Measurements from ENCODE around the gene NDUFS6. TPM values are rescaled to one million over a fixed set of nuclear protein-coding genes. Genes with fewer than 3 reads are reported as not detected.

The NDUFS6 gene
- polyA plus RNA-seq, 2 donors, result 41.8 to 67.4 TPM

- H3K36me3 ChIP-seq (ENCODE audit: control insufficient read depth in 2 of 2, insufficient read depth in 2 of 2, low read length in 1 of 2), result no peaks in the 10 kb centered on the region
- WGBS, 2 donors, result 51 to 67% methylated on average over 8 of the region's 8 CpGs
- peaks cover 2 to 5% of the 10 kb centered on the region in 2 donors for H3K27me3 ChIP-seq (ENCODE audit: control insufficient read depth in 1 of 2, insufficient read depth in 2 of 2, low read length in 2 of 2)
- H3K9me3 ChIP-seq (ENCODE audit: control insufficient read depth in 2 of 2, insufficient read depth in 1 of 2, low read depth in 1 of 2, low read length in 1 of 2), result peaks cover 0 to 2% of the 10 kb centered on the region in 2 donors
- H3K27ac ChIP-seq (ENCODE audit: low read depth in 2 of 2, low read length in 1 of 2), result no peak overlapping the region
- no peak overlapping the region for H3K4me3 ChIP-seq (ENCODE audit: low read depth in 1 of 2, low read length in 2 of 2)
- peaks cover 3 to 5% of the 10 kb centered on the region in 2 donors for H3K4me1 ChIP-seq (ENCODE audit: control insufficient read depth in 2 of 2, insufficient read depth in 2 of 2, low read length in 1 of 2)
These were observed 52.3 kb downstream of the NDUFS6 start for GRCh38 chr5:1853531-1853930.

GRCh38 chr5:1855075-1855474, 53.9 kb downstream of the NDUFS6 start:
- Histone ChIP-seq H3K27ac (ENCODE audit: low read depth in 2 of 2, low read length in 1 of 2) (no peak overlapping the region), H3K9me3 (ENCODE audit: control insufficient read depth in 2 of 2, insufficient read depth in 1 of 2, low read depth in 1 of 2, low read length in 1 of 2) (peaks cover 0 to 2% of the 10 kb centered on the region in 2 donors), H3K4me3 (ENCODE audit: low read depth in 1 of 2, low read length in 2 of 2) (no peak overlapping the region), H3K4me1 (ENCODE audit: control insufficient read depth in 2 of 2, insufficient read depth in 2 of 2, low read length in 1 of 2) (peaks cover 3 to 5% of the 10 kb centered on the region in 2 donors), H3K27me3 (ENCODE audit: control insufficient read depth in 1 of 2, insufficient read depth in 2 of 2, low read length in 2 of 2) (peaks cover 5% of the 10 kb centered on the region in 2 donors), H3K36me3 (ENCODE audit: control insufficient read depth in 2 of 2, insufficient read depth in 2 of 2, low read length in 1 of 2) (no peaks in the 10 kb centered on the region)
- 42 to 61% methylated on average over 3 of the region's 3 CpGs for WGBS, 2 donors

- peaks cover 5 to 7% of the 10 kb centered on the region in 2 donors for H3K27me3 ChIP-seq (ENCODE audit: control insufficient read depth in 1 of 2, insufficient read depth in 2 of 2, low read length in 2 of 2)
- no peaks in the 10 kb centered on the region for H3K36me3 ChIP-seq (ENCODE audit: control insufficient read depth in 2 of 2, insufficient read depth in 2 of 2, low read length in 1 of 2)
- H3K9me3 ChIP-seq (ENCODE audit: control insufficient read depth in 2 of 2, insufficient read depth in 1 of 2, low read depth in 1 of 2, low read length in 1 of 2), result peaks cover 0 to 2% of the 10 kb centered on the region in 2 donors
- no peak overlapping the region for H3K27ac ChIP-seq (ENCODE audit: low read depth in 2 of 2, low read length in 1 of 2)
- 72 to 79% methylated on average over 17 of the region's 17 CpGs for WGBS, 2 donors
- peaks cover 3 to 5% of the 10 kb centered on the region in 2 donors for H3K4me1 ChIP-seq (ENCODE audit: control insufficient read depth in 2 of 2, insufficient read depth in 2 of 2, low read length in 1 of 2)
- H3K4me3 ChIP-seq (ENCODE audit: low read depth in 1 of 2, low read length in 2 of 2), result no peak overlapping the region
These were observed 54.4 kb downstream of the NDUFS6 start for GRCh38 chr5:1855596-1855995.

GRCh38 chr5:1856596-1857255, 55.5 kb downstream of the NDUFS6 start:
- no peaks in the 10 kb centered on the region for H3K36me3 ChIP-seq (ENCODE audit: control insufficient read depth in 2 of 2, insufficient read depth in 2 of 2, low read length in 1 of 2)
- H3K27me3 ChIP-seq (ENCODE audit: control insufficient read depth in 1 of 2, insufficient read depth in 2 of 2, low read length in 2 of 2), result peaks cover 2 to 6% of the 10 kb centered on the region in 2 donors
- H3K9me3 ChIP-seq (ENCODE audit: control insufficient read depth in 2 of 2, insufficient read depth in 1 of 2, low read depth in 1 of 2, low read length in 1 of 2), result peaks cover 0 to under 1% of the 10 kb centered on the region in 2 donors
- H3K27ac ChIP-seq (ENCODE audit: low read depth in 2 of 2, low read length in 1 of 2), result no peak overlapping the region
- no peaks in the 10 kb centered on the region for H3K4me1 ChIP-seq (ENCODE audit: control insufficient read depth in 2 of 2, insufficient read depth in 2 of 2, low read length in 1 of 2)
- WGBS, 2 donors, result 62 to 80% methylated on average over 37 to 49 of the region's 49 CpGs
- peak overlapping the region in 1 of 2 donors; percentile 17 for H3K4me3 ChIP-seq (ENCODE audit: low read depth in 1 of 2, low read length in 2 of 2)

GRCh38 chr5:1857256-1857600, 56.0 kb downstream of the NDUFS6 start:
- no peaks in the 10 kb centered on the region for H3K36me3 ChIP-seq (ENCODE audit: control insufficient read depth in 2 of 2, insufficient read depth in 2 of 2, low read length in 1 of 2)
- H3K4me1 ChIP-seq (ENCODE audit: control insufficient read depth in 2 of 2, insufficient read depth in 2 of 2, low read length in 1 of 2), result no peaks in the 10 kb centered on the region
- H3K9me3 ChIP-seq (ENCODE audit: control insufficient read depth in 2 of 2, insufficient read depth in 1 of 2, low read depth in 1 of 2, low read length in 1 of 2), result no peaks in the 10 kb centered on the region
- peaks cover 0 to 5% of the 10 kb centered on the region in 2 donors for H3K27me3 ChIP-seq (ENCODE audit: control insufficient read depth in 1 of 2, insufficient read depth in 2 of 2, low read length in 2 of 2)
- peak overlapping the region in 1 of 2 donors; percentile 17 for H3K4me3 ChIP-seq (ENCODE audit: low read depth in 1 of 2, low read length in 2 of 2)
- WGBS, 2 donors, result 71 to 89% methylated on average over 31 to 32 of the region's 32 CpGs
- no peak overlapping the region for H3K27ac ChIP-seq (ENCODE audit: low read depth in 2 of 2, low read length in 1 of 2)

- Histone ChIP-seq H3K9me3 (ENCODE audit: control insufficient read depth in 2 of 2, insufficient read depth in 1 of 2, low read depth in 1 of 2, low read length in 1 of 2) (no peaks in the 10 kb centered on the region), H3K4me3 (ENCODE audit: low read depth in 1 of 2, low read length in 2 of 2) (no peak overlapping the region), H3K4me1 (ENCODE audit: control insufficient read depth in 2 of 2, insufficient read depth in 2 of 2, low read length in 1 of 2) (no peaks in the 10 kb centered on the region), H3K36me3 (ENCODE audit: control insufficient read depth in 2 of 2, insufficient read depth in 2 of 2, low read length in 1 of 2) (no peaks in the 10 kb centered on the region), H3K27ac (ENCODE audit: low read depth in 2 of 2, low read length in 1 of 2) (no peak overlapping the region), H3K27me3 (ENCODE audit: control insufficient read depth in 1 of 2, insufficient read depth in 2 of 2, low read length in 2 of 2) (peaks cover 0 to 5% of the 10 kb centered on the region in 2 donors)
- 93 to 96% methylated on average over 11 to 16 of the region's 16 CpGs for WGBS, 2 donors
These were observed 57.2 kb downstream of the NDUFS6 start for GRCh38 chr5:1858436-1858835.

- no peaks in the 10 kb centered on the region for H3K9me3 ChIP-seq (ENCODE audit: control insufficient read depth in 2 of 2, insufficient read depth in 1 of 2, low read depth in 1 of 2, low read length in 1 of 2)
- 75 to 77% methylated on average over 10 of the region's 10 CpGs for WGBS, 2 donors
- H3K4me3 ChIP-seq (ENCODE audit: low read depth in 1 of 2, low read length in 2 of 2), result no peak overlapping the region
- no peak overlapping the region for H3K27ac ChIP-seq (ENCODE audit: low read depth in 2 of 2, low read length in 1 of 2)
- no peaks in the 10 kb centered on the region for H3K4me1 ChIP-seq (ENCODE audit: control insufficient read depth in 2 of 2, insufficient read depth in 2 of 2, low read length in 1 of 2)
- no peaks in the 10 kb centered on the region for H3K36me3 ChIP-seq (ENCODE audit: control insufficient read depth in 2 of 2, insufficient read depth in 2 of 2, low read length in 1 of 2)
- peaks cover 0 to 5% of the 10 kb centered on the region in 2 donors for H3K27me3 ChIP-seq (ENCODE audit: control insufficient read depth in 1 of 2, insufficient read depth in 2 of 2, low read length in 2 of 2)
These were observed 57.9 kb downstream of the NDUFS6 start for GRCh38 chr5:1859099-1859498.

- Histone ChIP-seq H3K9me3 (ENCODE audit: control insufficient read depth in 2 of 2, insufficient read depth in 1 of 2, low read depth in 1 of 2, low read length in 1 of 2) (no peaks in the 10 kb centered on the region), H3K27ac (ENCODE audit: low read depth in 2 of 2, low read length in 1 of 2) (no peak overlapping the region), H3K4me1 (ENCODE audit: control insufficient read depth in 2 of 2, insufficient read depth in 2 of 2, low read length in 1 of 2) (no peaks in the 10 kb centered on the region), H3K36me3 (ENCODE audit: control insufficient read depth in 2 of 2, insufficient read depth in 2 of 2, low read length in 1 of 2) (no peaks in the 10 kb centered on the region), H3K4me3 (ENCODE audit: low read depth in 1 of 2, low read length in 2 of 2) (no peak overlapping the region), H3K27me3 (ENCODE audit: control insufficient read depth in 1 of 2, insufficient read depth in 2 of 2, low read length in 2 of 2) (peaks cover 0 to 5% of the 10 kb centered on the region in 2 donors)
- 85 to 86% methylated on average over 22 of the region's 22 CpGs for WGBS, 2 donors
These were observed 58.9 kb downstream of the NDUFS6 start for GRCh38 chr5:1860021-1860610.

- Histone ChIP-seq H3K4me1 (ENCODE audit: control insufficient read depth in 2 of 2, insufficient read depth in 2 of 2, low read length in 1 of 2) (no peaks in the 10 kb centered on the region), H3K27me3 (ENCODE audit: control insufficient read depth in 1 of 2, insufficient read depth in 2 of 2, low read length in 2 of 2) (peaks cover 0 to 5% of the 10 kb centered on the region in 2 donors)
- 56 to 65% methylated on average over 7 of the region's 7 CpGs for WGBS, 2 donors
These were observed 59.7 kb downstream of the NDUFS6 start for GRCh38 chr5:1860949-1861348.

More at GRCh38 chr5:1860949-1861348, 59.7 kb downstream of the NDUFS6 start:
- H3K9me3 ChIP-seq (ENCODE audit: control insufficient read depth in 2 of 2, insufficient read depth in 1 of 2, low read depth in 1 of 2, low read length in 1 of 2), result no peaks in the 10 kb centered on the region
- H3K36me3 ChIP-seq (ENCODE audit: control insufficient read depth in 2 of 2, insufficient read depth in 2 of 2, low read length in 1 of 2), result no peaks in the 10 kb centered on the region
- H3K27ac ChIP-seq (ENCODE audit: low read depth in 2 of 2, low read length in 1 of 2), result no peak overlapping the region
- H3K4me3 ChIP-seq (ENCODE audit: low read depth in 1 of 2, low read length in 2 of 2), result no peak overlapping the region

Data from esophagus (tissue), 2 donors.